ENCODE results near the gene EEIG1.

DNA sequence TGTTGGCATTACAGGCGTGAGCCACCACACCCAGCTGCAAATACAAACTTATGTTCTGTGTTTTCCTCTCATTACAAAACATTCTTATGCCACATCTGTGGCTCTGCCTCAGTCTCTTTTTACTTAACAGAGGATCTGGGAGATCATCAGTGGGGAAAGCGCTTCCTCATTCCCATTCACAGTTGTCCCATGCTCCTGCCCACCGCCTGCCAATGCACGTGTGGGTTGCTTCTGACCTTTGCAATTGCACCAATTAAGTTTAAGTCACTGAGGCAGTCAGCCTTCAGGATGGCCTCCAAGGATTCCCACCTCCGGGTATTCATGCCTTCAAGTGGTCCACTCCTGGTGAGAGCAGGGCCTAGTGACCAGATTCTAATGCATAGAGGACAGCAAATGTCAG, 34.9 kb upstream of the EEIG1 start:
- TF ChIP-seq, protein P1, sequence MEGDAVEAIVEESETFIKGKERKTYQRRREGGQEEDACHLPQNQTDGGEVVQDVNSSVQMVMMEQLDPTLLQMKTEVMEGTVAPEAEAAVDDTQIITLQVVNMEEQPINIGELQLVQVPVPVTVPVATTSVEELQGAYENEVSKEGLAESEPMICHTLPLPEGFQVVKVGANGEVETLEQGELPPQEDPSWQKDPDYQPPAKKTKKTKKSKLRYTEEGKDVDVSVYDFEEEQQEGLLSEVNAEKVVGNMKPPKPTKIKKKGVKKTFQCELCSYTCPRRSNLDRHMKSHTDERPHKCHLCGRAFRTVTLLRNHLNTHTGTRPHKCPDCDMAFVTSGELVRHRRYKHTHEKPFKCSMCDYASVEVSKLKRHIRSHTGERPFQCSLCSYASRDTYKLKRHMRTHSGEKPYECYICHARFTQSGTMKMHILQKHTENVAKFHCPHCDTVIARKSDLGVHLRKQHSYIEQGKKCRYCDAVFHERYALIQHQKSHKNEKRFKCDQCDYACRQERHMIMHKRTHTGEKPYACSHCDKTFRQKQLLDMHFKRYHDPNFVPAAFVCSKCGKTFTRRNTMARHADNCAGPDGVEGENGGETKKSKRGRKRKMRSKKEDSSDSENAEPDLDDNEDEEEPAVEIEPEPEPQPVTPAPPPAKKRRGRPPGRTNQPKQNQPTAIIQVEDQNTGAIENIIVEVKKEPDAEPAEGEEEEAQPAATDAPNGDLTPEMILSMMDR (IDR thresholded peaks at IDR 0.05): no peak
- TF ChIP-seq POLR2A (IDR thresholded peaks at IDR 0.05): no peak
